ENCODE measurements around the gene THAP4.

Gene THAP4

DNA sequence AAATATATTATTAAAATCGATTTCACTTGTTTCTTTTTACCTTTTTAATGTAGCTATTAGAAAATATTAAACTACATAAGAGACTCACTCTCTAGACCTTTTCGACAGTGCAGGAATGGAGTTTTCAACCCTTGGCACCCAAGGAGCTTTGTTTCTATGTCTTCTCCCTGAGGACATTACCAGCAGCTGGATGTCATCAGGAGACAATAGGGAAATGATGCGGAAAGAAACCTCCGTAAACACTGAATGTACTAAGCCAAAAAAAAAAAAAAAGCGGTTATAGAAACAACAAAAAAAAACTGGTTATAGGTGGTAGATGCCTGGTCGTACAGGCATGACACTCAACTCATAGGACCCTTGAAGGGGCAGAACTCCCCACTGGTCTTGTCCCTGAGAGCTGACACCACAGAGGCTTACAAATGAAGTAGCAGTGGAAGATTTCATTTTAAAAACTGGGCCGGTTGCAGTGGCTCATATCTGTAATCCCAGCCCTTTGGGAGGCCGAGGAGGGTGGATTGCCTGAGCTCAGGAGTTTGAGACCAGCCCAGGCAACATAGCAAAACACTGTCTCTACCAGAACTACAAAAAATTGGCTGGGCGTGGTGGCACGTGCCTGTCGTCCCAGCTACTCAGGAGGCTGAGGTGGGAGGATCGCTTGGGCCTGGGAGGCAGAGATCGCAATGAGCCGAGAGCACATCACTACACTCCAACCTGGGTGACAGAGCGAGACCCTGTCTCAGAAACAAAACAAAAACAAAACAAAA lies 23.8 kb downstream of the THAP4 start:
- Histone ChIP-seq H3K4me1 (ENCODE audit: insufficient read depth, low read length) (peaks cover 15% of the 10 kb centered on the region), H3K9ac (ENCODE audit: low read depth, low read length) (no peak overlapping the region), H2AFZ (ENCODE audit: low read depth, low read length) (no peak overlapping the region), H3K27me3 (ENCODE audit: insufficient read depth, low read length, poor library complexity) (no peaks in the 10 kb centered on the region), H4K20me1 (ENCODE audit: insufficient read depth, low read length) (peaks cover 30% of the 10 kb centered on the region), H3K27ac (ENCODE audit: low read length) (no peak overlapping the region), H3K4me2 (ENCODE audit: insufficient read depth, low read length) (no peak overlapping the region), H3K79me2 (ENCODE audit: insufficient read depth, low read length) (peaks cover 59% of the 10 kb centered on the region), H3K4me3 (ENCODE audit: low read depth in 1 of 2, low read length in 2 of 2) (no peak overlapping the region), H3K9me3 (ENCODE audit: insufficient read depth, low read length, severe bottlenecking) (no peaks in the 10 kb centered on the region), H3K36me3 (ENCODE audit: insufficient read depth, low read length) (peaks cover 36% of the 10 kb centered on the region)
- DNase-seq (no peak), ATAC-seq (ENCODE audit: insufficient read depth, low read depth) (no peak)
- TF ChIP-seq EZH2 (IDR thresholded peaks at IDR 0.05; ENCODE audit: borderline replicate concordance, low read depth, low read length, severe bottlenecking) (no peak), CTCF (IDR thresholded peaks at IDR 0.05; ENCODE audit: borderline replicate concordance, extremely low read depth, low read length, poor library complexity, severe bottlenecking) (no peak)

- TF ChIP-seq CTCF (IDR thresholded peaks at IDR 0.05; ENCODE audit: borderline replicate concordance, extremely low read depth, low read length, poor library complexity, severe bottlenecking) (no peak), EZH2 (IDR thresholded peaks at IDR 0.05; ENCODE audit: borderline replicate concordance, low read depth, low read length, severe bottlenecking) (no peak)
- Histone ChIP-seq H3K9ac (ENCODE audit: low read depth, low read length) (no peak overlapping the region), H4K20me1 (ENCODE audit: insufficient read depth, low read length) (peaks cover 24% of the 10 kb centered on the region), H3K4me1 (ENCODE audit: insufficient read depth, low read length) (peaks cover 7% of the 10 kb centered on the region; the same call in 1 of the 2 replicates), H3K4me3 (ENCODE audit: low read depth in 1 of 2, low read length in 2 of 2) (no peak overlapping the region), H3K36me3 (ENCODE audit: insufficient read depth, low read length) (peaks cover 34% of the 10 kb centered on the region), H3K79me2 (ENCODE audit: insufficient read depth, low read length) (peaks cover 52% of the 10 kb centered on the region), H3K9me3 (ENCODE audit: insufficient read depth, low read length, severe bottlenecking) (no peaks in the 10 kb centered on the region), H3K27me3 (ENCODE audit: insufficient read depth, low read length, poor library complexity) (no peaks in the 10 kb centered on the region), H3K4me2 (ENCODE audit: insufficient read depth, low read length) (no peak overlapping the region), H3K27ac (ENCODE audit: low read length) (no peak overlapping the region), H2AFZ (ENCODE audit: low read depth, low read length) (no peak overlapping the region)
- ATAC-seq (ENCODE audit: insufficient read depth, low read depth) (no peak), DNase-seq (no peak)
Observed at GRCh38 chr2:241612156-241613016, 24.6 kb downstream of the THAP4 start.

- Histone ChIP-seq H3K9ac (ENCODE audit: low read depth, low read length) (no peak overlapping the region), H3K4me2 (ENCODE audit: insufficient read depth, low read length) (no peak overlapping the region), H3K9me3 (ENCODE audit: insufficient read depth, low read length, severe bottlenecking) (no peaks in the 10 kb centered on the region), H3K27ac (ENCODE audit: low read length) (no peak overlapping the region), H2AFZ (ENCODE audit: low read depth, low read length) (no peak overlapping the region), H3K27me3 (ENCODE audit: insufficient read depth, low read length, poor library complexity) (no peaks in the 10 kb centered on the region), H3K4me3 (ENCODE audit: low read depth in 1 of 2, low read length in 2 of 2) (no peak overlapping the region), H3K79me2 (ENCODE audit: insufficient read depth, low read length) (peaks cover 43% of the 10 kb centered on the region), H4K20me1 (ENCODE audit: insufficient read depth, low read length) (peaks cover 27% of the 10 kb centered on the region), H3K4me1 (ENCODE audit: insufficient read depth, low read length) (no peaks in the 10 kb centered on the region), H3K36me3 (ENCODE audit: insufficient read depth, low read length) (peaks cover 39% of the 10 kb centered on the region)
- ATAC-seq (ENCODE audit: insufficient read depth, low read depth): no peak
- no peak for TF ChIP-seq CTCF (IDR thresholded peaks at IDR 0.05; ENCODE audit: borderline replicate concordance, extremely low read depth, low read length, poor library complexity, severe bottlenecking)
- no peak for TF ChIP-seq EZH2 (IDR thresholded peaks at IDR 0.05; ENCODE audit: borderline replicate concordance, low read depth, low read length, severe bottlenecking)
- no peak for DNase-seq
Observed at GRCh38 chr2:241611062-241611461, 25.9 kb downstream of the THAP4 start.

Data from DND-41 (cell line).